Stimulated activated CD8-positive, alpha-beta memory T cell treated with anti-CD3 and anti-CD28 coated beads, Interleukin-7, amount 100 ng/mL, for 24 hours (primary cell): ENCODE results near the gene TM9SF4.
"Not testable (repeated sequence)": the region's sequence is repeated elsewhere in the genome, so short reads cannot be mapped to it uniquely, and the experiment has no call there.

Source experiments
- DNase-seq: peaks from one replicate; pipeline ENCODE4 v3.0.0-alpha.2; 2020; ENCODE audit warnings: low read depth

The TM9SF4 gene

GRCh38 chr20:32190616-32191415 lies 81.3 kb downstream of the TM9SF4 start:
- DNase-seq, result no peak

GRCh38 chr20:32191422-32191821 lies 81.9 kb downstream of the TM9SF4 start:
- DNase-seq, result no peak

DNA sequence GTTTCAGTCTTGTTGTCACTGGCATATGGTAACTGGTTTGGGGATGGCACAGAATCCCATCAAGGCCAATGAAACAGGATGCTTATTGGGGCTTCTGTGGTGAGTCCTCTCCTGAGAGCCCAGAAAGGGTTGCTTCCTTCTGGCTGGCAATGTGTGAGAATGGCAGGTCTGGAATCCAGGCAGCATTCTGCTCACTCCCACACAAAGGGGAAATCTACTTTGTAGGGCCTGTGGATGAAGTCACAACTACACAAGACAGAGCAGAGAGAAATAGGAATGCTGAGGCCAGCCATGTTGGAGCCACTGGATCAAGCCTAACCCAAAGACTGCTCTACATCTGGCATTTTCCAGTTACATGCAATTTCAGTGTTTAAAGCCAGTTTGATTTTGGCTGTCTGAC lies 82.4 kb downstream of the TM9SF4 start:
- DNase-seq, result no peak

DNA sequence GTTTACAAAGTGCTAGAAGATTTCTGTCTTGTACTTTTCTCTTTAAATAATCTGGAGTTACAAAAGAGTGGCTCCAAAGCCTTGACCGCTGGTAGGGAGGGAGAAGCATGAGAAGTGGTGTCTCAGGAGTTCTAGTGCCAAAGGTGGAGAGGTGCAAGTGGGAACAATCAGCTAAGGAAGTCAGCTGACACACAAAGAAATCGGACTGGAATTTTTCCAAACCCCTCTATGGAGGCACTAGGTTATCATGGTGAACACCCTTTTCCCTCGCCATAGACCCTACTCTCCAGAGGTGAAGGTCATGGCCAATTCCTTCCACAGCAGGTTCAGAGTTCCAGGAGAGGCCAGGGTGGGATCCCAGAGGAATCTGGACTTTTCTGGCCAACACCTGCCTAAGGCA lies 83.2 kb downstream of the TM9SF4 start:
- no peak for DNase-seq

GRCh38 chr20:32193336-32193735 lies 83.8 kb downstream of the TM9SF4 start:
- not testable (repeated sequence) for DNase-seq

DNA sequence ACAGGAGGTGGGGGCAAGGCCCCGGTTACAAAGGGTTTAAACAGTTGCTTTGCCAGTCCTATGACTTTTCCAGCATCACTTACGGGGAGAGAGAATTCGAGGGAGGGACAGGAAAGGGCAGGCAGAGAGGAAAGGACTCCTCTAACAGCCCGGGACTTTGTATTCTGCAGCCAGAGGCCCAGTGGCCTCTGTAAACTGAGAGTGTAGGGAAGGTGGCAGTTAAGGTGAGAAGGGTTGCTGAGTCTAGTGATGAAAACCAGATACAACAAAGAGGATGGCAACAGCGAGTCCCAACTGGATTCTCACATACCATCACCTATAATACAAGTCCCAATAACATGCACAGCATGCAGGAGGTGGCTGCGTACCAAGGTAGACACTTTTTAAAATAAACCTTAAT lies 84.5 kb downstream of the TM9SF4 start:
- DNase-seq, result no peak

DNA sequence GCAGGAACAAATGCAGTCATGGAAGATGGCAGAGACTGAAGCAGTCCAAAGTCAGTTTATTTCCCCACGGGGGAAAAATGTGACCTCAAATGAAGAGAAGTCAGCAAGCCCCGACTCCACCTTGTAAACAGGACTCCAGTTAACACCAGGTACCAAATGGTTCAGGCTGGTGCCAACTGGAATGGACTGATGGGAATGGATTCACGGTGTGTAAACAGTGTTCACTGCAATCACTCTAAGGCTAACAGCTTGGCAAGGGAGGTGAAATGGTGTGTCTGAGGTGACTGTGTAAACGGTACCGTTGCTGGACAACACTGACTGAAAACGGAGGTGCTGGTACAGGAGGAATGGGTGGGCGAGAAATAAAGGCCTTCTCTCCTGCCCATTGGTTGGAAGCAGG lies 86.1 kb downstream of the TM9SF4 start:
- DNase-seq, result no peak

- not testable (repeated sequence) for DNase-seq
These were observed 87.1 kb downstream of the TM9SF4 start for GRCh38 chr20:32196613-32197012.

- not testable (repeated sequence) for DNase-seq
These were observed 87.6 kb downstream of the TM9SF4 start for GRCh38 chr20:32197136-32197535.

DNA sequence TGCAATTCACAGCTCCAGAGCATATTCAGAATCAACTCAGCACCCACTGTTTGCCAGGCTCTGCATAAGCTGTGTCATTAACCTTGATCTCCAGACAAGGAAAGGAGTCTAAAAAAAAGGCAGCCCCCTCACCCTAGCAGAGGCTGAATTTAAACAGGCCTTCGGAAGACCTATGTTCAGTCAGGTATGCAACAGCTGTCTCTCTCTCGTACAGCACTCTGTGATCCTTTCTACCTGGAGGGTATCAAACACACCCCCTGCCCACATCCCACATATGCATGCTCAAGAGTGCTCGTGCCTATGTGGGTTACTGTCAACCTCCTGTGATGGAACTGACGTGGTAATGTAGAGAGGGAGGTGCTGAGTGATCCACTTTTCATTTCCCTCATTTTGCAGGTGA lies 89.5 kb downstream of the TM9SF4 start:
- DNase-seq, result no peak

DNA sequence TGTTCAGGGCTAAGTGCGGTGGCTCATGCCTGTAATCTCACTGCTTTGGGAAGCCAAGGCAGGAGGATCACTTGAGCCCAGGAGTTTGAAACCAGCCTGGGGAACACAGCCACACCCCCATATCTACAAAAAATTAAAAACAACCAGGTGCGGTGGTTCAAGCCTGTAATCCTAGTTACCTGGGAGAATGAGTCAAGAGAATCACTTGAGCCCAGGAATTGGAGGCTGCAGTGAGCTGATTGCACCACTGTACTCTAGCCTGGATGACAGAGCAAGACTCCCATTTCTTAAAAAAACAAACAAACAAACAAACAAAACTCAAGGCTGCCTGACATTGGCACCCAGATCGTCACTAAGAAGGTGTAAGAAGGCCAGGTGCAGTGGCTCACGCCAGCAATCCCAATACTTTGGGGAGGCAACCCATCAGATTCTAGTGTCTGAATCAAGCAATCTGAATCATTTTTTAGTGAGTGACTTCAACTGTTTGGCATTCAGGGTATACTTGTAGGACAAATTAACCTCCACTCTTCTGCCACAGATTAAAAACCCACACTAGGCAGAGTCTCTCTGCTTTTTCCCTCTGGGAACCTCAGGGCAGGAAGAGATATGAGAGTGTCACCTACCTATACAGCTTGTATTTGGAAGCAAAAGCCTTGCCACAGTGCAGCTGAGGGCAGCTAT lies 91.9 kb downstream of the TM9SF4 start:
- DNase-seq, result no peak

- no peak for DNase-seq
These were observed 92.5 kb downstream of the TM9SF4 start for GRCh38 chr20:32201977-32202363.

DNA sequence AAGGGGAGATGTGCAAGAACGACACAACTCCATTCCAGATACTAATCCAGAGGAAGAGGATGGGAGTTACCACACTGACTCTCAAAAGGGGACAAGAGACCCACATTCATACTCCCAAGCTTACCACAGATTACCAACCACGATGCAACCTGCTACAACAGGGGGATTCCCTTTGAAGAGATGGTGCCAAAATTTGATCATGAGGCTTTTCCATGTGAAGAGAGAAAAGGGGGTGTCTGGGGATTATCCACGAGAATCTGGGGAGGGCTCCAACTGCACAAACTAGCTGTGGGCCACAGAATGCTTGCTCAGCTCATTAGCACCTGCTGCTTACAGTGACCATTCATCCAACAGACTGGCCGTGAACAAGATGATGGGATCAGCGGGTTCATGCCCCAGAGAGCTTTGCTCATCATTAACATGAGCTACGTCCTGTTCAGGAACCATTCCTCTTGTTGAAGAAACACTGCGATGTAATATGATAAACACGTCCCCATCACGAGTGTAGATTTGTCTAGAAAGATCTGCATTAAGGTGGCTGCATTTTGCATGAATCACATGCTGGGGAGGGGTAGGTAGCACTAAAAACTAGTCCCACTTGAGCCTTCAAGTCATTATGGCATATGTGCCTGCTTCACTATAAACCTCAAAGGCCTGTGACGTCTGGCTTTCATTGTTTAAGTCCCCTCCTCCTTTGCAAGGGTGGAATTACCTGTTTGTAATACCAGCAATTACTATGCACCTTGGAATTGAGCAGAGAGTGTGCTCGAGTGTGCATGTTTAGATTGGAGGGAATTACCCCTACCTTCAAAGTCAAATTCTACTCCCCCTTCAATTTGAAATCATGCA lies 94.1 kb downstream of the TM9SF4 start:
- no peak for DNase-seq

- peak; percentile 47 for DNase-seq
These were observed 94.9 kb downstream of the TM9SF4 start for GRCh38 chr20:32204205-32205109.

DNA sequence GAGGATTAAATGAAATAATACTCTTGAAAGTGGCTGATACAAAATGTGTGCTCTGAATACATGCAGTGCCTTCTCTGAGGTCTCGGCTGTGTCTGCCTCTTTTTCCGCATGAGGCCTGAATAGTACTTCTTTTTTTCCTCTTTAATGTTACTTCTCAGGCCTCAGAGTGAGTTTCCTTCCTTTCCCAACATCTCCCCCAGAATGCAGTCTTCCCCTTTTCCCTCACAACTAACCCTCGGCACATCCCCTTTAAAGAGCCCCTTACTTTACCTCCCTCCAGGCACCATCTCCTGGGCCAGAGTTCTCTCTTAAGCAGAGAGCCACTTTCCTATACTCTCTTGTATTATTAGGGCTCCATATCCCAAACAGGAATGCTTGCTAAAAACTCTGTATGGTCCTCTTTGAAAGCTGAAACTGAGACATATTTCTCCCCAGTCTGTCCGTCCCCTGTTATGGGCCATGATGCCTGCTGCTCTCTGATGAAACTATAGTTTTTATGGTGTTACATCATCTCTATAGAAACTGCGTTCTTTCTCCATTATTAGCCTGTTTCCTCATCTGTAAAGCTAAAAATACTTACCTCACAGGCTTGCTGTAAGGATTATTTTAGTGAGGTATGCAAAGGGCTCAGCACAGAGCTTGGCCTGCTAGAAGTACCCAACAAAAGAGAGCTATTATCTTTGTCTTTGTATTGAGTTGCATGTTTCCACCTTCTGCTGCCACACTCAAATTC lies 95.8 kb downstream of the TM9SF4 start:
- no peak for DNase-seq

GRCh38 chr20:32205843-32206759 lies 96.6 kb downstream of the TM9SF4 start:
- no peak for DNase-seq

DNA sequence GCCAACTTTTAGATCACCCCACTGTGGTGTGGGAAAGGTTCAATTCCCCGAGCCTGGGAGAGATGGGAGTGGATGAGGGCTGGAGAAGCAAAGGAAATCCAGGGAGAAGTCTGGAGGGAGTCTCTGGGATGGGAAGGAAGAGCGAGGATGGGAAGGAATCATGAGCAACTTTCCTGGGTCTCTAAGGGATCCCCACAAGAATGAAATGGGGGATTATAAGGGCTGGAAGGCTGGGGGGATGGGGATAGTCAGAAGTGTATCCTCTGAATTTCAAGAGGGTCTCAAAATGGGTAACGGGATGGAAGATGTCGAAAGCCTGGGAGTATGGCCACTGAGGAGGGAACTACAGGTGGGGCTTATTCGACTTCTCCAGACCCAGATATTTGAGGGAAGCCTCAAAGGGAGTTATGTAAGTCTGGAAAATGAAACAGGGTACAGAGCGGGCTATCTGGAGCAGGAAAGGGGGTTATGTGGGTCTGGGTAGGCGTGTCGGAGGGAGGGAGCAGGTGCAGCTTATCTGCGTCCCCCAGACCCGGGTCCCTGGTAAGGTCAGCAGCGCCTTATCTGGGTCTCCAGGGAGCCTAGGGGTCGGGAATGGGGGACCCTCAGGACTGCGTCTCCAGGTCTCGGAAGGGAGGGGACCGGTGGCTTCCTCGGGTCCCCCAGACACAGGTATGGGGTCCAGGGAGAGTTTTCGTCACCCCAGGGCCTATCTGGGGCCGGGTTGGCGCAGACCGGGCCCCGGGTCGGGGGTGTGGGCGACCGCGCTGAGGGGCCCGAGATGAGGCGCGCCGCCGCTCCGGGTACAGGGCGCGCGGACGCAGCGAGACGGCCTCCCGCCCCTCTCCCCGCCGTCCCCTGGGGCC lies 97.5 kb downstream of the TM9SF4 start:
- no peak for DNase-seq

DNA sequence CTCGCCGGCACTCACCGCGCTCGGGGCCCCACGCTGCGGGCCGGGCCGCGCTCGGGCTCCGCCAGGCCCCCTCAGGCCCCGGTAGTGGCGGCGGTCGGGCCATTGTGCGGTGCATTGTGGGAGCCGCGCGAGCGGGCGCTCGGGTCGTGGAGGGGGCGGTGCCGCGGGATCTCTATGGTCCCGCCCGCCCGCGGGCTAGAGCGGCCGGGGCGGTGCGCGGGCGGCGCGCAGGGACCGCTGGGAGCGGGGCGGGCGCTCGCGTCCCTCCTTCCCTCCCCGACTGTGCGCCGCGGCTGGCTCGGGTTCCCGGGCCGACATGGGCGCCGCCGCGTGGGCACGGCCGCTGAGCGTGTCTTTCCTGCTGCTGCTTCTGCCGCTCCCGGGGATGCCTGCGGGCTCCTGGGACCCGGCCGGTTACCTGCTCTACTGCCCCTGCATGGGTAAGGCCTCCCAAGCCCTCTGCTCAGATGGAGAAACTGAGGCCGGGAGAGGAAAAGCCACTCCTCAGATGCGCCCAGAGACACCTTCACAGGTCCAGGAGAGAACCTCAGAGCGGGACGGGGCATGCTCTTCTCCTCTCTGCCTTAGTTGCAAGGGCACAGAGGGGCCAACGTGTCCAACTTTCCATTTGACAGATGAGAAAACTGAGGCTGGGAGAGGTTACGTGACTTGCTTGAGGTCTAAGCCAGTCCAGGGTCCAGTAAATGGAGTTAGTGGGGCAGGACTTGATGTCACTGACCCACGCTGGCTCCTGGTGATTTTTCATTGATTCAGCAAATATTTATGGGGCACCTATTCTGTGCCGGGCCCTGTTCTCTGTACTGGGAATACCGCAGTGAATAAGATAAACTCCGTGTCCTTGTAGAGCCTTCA lies 98.3 kb downstream of the TM9SF4 start, which contains the start of the genes PLAGL2 and POFUT1:
TSS of gene PLAGL2 (minus strand) at position 118 of the 873 bp plus-strand sequence. CDS start 5,565 bp downstream, outside the sequence.
TSS of gene POFUT1 (plus strand) at position 255 of the 873 bp plus-strand sequence. CDS start at position 317, 62 bp downstream.
- DNase-seq, result peak; percentile 79
